Sigmoid colon (tissue), 7 donors: ENCODE data around the gene MYADML2. TPM values are rescaled to one million over a fixed set of nuclear protein-coding genes. Genes with fewer than 3 reads are reported as not detected.

Experiments used
- DNase-seq: peaks from one replicate; pipeline ENCODE4 v3.0.0-alpha.2; 2019
- H3K27ac ChIP-seq, 4 donors: fragments of 200-600 bp; sonication (generic); one replicate each; pipeline ENCODE4 v1.5.1; 2016 to 2019; ENCODE audit warnings: mild to moderate bottlenecking in 1 of 4
- H3K27me3 ChIP-seq, 3 donors: fragments of 200-600 bp; sonication (generic); one replicate each; pipeline ENCODE4 v1.5.1; 2019; ENCODE audit warnings: mild to moderate bottlenecking in 1 of 3
- H3K36me3 ChIP-seq, 4 donors: fragments of 200-600 bp; sonication (generic); one replicate each; pipeline ENCODE4 v1.5.1; 2016 to 2019
- H3K4me1 ChIP-seq, 4 donors: fragments of 200-600 bp; sonication (generic); one replicate each; pipeline ENCODE4 v1.5.1; 2017 to 2019
- H3K4me3 ChIP-seq, 4 donors: fragments of 200-600 bp; sonication (generic); one replicate each; pipeline ENCODE4 v1.5.1; 2017 to 2019; ENCODE audit warnings: mild to moderate bottlenecking in 2 of 4, moderate library complexity in 1 of 4
- H3K9me3 ChIP-seq, 4 donors: fragments of 200-600 bp in 3 of 4; sonication (generic) in 3 of 4; one replicate each; pipeline versions ENCODE4 v1.5.1 to v1.6.1; 2013 to 2019
- CTCF ChIP-seq, 4 experiments: fragments of 450-650 bp in 3 of 4; fragments of 200-600 bp in 1 of 4; IDR thresholded peaks; one replicate each; pipeline ENCODE4 v1.5.1; 2016 to 2019; ENCODE audit warnings: antibody characterized with exemption in 4 of 4, mild to moderate bottlenecking in 3 of 4, moderate library complexity in 2 of 4
- EP300 ChIP-seq, 4 donors: sonication (generic); formaldehyde crosslinking; IDR thresholded peaks; one replicate each; pipeline ENCODE4 v1.6.1; 2017; ENCODE audit warnings: antibody characterized with exemption in 4 of 4
- POLR2A ChIP-seq, 2 donors: fragments of 450-650 bp; IDR thresholded peaks; one replicate each; pipeline ENCODE4 v1.6.1; 2016; ENCODE audit warnings: antibody characterized with exemption in 2 of 2, mild to moderate bottlenecking in 2 of 2, moderate library complexity in 2 of 2
- POLR2AphosphoS5 ChIP-seq, 4 donors: sonication (generic); formaldehyde crosslinking; IDR thresholded peaks; one replicate each; pipeline ENCODE4 v1.6.1; 2017; ENCODE audit warnings: antibody characterized with exemption in 4 of 4
- WGBS, 2 donors: extraction: QIAGEN DNeasy Blood & Tissue Kit; methylation state at CpG; one replicate each; pipeline ENCODE4 v1.1.7; 2013; 5-methylcytosine and 5-hydroxymethylcytosine counted together
- intact Hi-C: fragments of 100-400 bp; cut with DNase I; formaldehyde crosslinking; loops from one replicate; pipeline ENCODE4 v1.15.1; 2023
- polyA plus RNA-seq, 3 donors: library from polyadenylated mRNA; stranded (reverse); fragments of 200-250 nt; gene quantifications; one replicate each; pipeline ENCODE4 v1.2.3, GENCODE V29; 2013
- total RNA-seq, 4 donors: library from RNA; depleted of rRNA; stranded (reverse); fragments of >200 nt; gene quantifications; one replicate each; pipeline ENCODE4 v1.1.0, GENCODE V29; 2016
- donor health status: healthy with polysubstance abuse.
- donor health status: Bipolar disorder and iron deficiency.
- donor health status: healthy.

MYADML2 gene
- total and polyA plus RNA-seq, 7 donors, result not detected

- H3K27me3 ChIP-seq, result peaks cover 28 to 50% (median 39%) of the 10 kb centered on the region in 3 donors
- H3K27ac ChIP-seq, result no peak overlapping the region
- intact Hi-C loops, result no loop called here
- H3K9me3 ChIP-seq, result no peaks in the 10 kb centered on the region
- no peaks in the 10 kb centered on the region for H3K36me3 ChIP-seq
- peaks cover 0 to 45% (median 41%) of the 10 kb centered on the region in 4 donors for H3K4me1 ChIP-seq
- TF ChIP-seq EP300 (IDR thresholded peaks at IDR 0.05) (no peak), CTCF (IDR thresholded peaks at IDR 0.05) (no peak), POLR2A (IDR thresholded peaks at IDR 0.05) (no peak), POLR2AphosphoS5 (IDR thresholded peaks at IDR 0.05) (no peak)
- DNase-seq, result no peak
- 56 to 77% methylated on average over 22 of the region's 22 CpGs for WGBS, 2 donors
- H3K4me3 ChIP-seq, result no peak overlapping the region
Measured at GRCh38 chr17:81964081-81964849, 17.2 kb upstream of the MYADML2 start.

DNA sequence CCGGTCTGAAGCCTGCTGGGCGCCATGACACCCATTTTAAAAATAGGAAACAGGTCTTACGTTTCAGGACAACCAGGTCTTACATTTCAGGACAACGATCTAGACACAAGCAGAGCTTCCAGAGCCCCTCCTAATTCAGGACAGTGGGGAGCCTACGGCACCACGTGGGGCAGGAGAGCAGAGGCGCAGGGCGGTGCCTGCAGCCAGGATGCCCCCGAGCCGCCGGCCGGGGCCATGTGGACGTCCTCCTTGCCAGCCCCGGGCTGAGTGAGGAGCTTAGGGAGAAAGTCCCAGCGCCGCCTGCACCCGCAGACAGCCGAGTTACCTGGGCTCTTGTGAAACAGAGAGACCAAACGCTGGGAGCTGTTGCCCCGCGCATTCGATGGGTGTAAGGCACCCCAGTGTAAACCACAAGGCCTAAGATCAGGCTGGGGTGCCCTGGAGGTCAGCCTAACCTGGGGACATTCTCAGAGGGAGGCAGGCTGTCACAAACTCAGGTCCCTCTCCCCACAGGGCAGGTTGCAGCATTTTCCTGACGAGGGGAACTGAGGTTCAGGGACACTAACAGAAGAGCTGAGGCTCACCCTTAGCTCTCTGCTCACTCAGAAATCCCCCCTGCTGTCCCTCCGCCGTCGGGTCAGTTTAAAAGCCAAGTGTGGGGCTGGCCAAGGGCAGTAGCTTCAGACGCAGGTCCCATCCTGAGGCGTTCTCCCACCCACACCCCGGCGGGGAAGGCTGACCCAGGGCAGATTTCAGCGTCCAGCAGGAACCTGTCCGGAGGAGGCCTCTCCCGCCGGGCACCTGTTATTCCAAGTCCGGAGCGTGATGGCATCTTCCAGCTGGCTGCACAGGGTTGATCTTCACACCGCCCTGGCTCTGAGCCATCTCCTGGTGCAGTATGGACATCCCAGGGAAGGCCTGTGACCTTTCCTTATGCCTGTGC is 15.7 kb upstream of the MYADML2 start:
- Histone ChIP-seq H3K27ac (no peak overlapping the region), H3K4me1 (peaks cover 0 to 37% (median 34%) of the 10 kb centered on the region in 4 donors), H3K9me3 (no peaks in the 10 kb centered on the region), H3K36me3 (no peaks in the 10 kb centered on the region), H3K27me3 (peaks cover 38 to 63% (median 54%) of the 10 kb centered on the region in 3 donors), H3K4me3 (no peak overlapping the region)
- no peak for DNase-seq
- no peak for TF ChIP-seq CTCF (IDR thresholded peaks at IDR 0.05)
- no peak for TF ChIP-seq POLR2A (IDR thresholded peaks at IDR 0.05)
- TF ChIP-seq POLR2AphosphoS5 (IDR thresholded peaks at IDR 0.05), result no peak
- no peak for TF ChIP-seq EP300 (IDR thresholded peaks at IDR 0.05)
- WGBS, 2 donors, result 37 to 70% methylated on average over 37 of the region's 37 CpGs
- intact Hi-C loops, result no loop called here

DNA sequence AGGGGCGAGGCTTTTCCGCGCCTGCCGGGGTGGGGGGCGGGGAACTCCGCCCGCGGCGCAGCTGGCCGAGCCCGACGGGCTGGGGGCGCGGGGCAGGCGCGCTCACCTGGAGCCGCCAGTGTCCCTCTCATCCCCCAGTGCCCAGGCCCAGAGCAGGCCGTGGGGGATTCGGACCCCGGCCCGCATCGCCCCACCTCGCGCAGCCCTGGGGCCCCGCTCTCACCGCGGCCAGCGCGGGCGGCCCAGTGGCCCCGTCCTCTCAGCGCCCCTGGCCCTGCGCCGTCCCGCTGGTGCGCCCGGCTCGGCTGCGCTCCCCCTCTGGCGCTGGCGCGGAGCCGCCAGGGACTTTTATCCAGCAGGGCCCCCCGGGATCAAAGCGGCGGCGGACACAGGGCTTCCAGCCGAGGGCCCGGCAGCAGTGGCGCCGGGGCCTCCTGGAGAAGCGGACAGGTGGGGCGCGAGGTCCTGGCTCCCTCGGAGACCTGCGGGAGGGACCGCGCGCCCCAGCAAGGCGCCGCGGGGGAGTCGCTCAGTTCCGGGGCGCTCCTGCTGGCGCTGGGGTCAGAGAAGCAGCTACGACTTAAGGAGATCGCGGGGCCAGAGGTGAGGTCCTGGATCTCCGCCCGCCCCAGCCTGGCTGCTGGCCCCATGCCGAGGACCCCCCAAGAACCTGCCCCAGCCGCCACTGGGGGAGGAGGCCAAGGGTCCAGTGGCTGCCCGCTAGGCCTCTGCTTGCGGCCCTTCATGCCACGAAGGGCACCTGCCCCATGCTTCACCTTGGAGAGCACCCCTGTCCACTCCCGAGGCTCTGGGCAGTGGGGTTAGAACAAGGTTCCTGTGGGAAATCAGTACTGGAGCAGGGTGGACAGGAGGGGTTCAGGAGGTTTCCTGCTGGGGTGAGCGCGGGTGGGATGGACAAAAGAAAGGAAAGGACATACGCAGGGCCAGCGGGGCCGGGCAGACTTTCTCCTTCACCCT is 14.8 kb upstream of the MYADML2 start:
- H3K27me3 ChIP-seq, result peaks cover 38 to 70% (median 58%) of the 10 kb centered on the region in 3 donors
- DNase-seq, result no peak
- TF ChIP-seq POLR2A (IDR thresholded peaks at IDR 0.05) (no peak), POLR2AphosphoS5 (IDR thresholded peaks at IDR 0.05) (no peak)
- WGBS, 2 donors, result 8 to 16% methylated on average over 82 of the region's 82 CpGs
- peak overlapping the region in 1 of 4 donors; percentile 10 for H3K4me3 ChIP-seq
- no peak overlapping the region for H3K27ac ChIP-seq
- no peaks in the 10 kb centered on the region for H3K36me3 ChIP-seq
- no peaks in the 10 kb centered on the region for H3K9me3 ChIP-seq
- intact Hi-C loops, result no loop called here
- H3K4me1 ChIP-seq, result peaks cover 0 to 28% (median 24%) of the 10 kb centered on the region in 4 donors

- peaks cover 0 to 28% (median 23%) of the 10 kb centered on the region in 4 donors for H3K4me1 ChIP-seq
- intact Hi-C loops, result no loop called here
- TF ChIP-seq POLR2AphosphoS5 (IDR thresholded peaks at IDR 0.05) (no peak), CTCF (IDR thresholded peaks at IDR 0.05) (no peak), EP300 (IDR thresholded peaks at IDR 0.05) (no peak), POLR2A (IDR thresholded peaks at IDR 0.05) (no peak)
- no peaks in the 10 kb centered on the region for H3K9me3 ChIP-seq
- peak within 1 kb of the TSS in 3 of 4 donors; percentile 22 to 50 (median 44) for H3K4me3 ChIP-seq
- no peaks in the 10 kb centered on the region for H3K36me3 ChIP-seq
- no peak within 1 kb of the TSS for H3K27ac ChIP-seq
- peaks cover 38 to 77% (median 63%) of the 10 kb centered on the region in 3 donors for H3K27me3 ChIP-seq
- DNase-seq, result no peak
- WGBS, 2 donors, result 0 to 1% methylated on average over 65 of the region's 65 CpGs
Measured at GRCh38 chr17:81961087-81961511, 14.1 kb upstream of the MYADML2 start, which contains the start of gene NOTUM. TSS of gene NOTUM (minus strand) at chr17:81961187. CDS start at chr17:81960909, 278 bp downstream.
